Endothelial cell of umbilical vein (primary cell): ENCODE results near the gene ARHGEF10L. TPM values are rescaled to one million over a fixed set of nuclear protein-coding genes. Genes with fewer than 3 reads are reported as not detected.

Experiments used
- BruUV-seq: library from RNA; stranded (reverse); fragments of 400-500 nt; replicated peaks from 2 replicates; lab custom pipeline; 2021; lab: Mats Ljungman, UMichigan
- CTCF ChIA-PET: fragments of 300-600, 350-600 bp; sonication (Branson Sonifier 250); formaldehyde crosslinking; loops from one replicate; lab custom pipeline; 2021; ENCODE audit warnings: antibody characterized with exemption, inconsistent platforms; lab: Charles Lee
- POLR2A ChIA-PET: fragments of 300-600, 350-600 bp; sonication (Branson Sonifier 250); formaldehyde crosslinking; loops from one replicate; lab custom pipeline; 2021; ENCODE audit warnings: antibody characterized with exemption, inconsistent platforms; lab: Charles Lee
- DNase-seq: peaks from one replicate; pipeline ENCODE4 v3.0.0-alpha.2; 2011; ENCODE audit warnings: low read depth, low spot score
- FAIRE-seq: peaks from 2 replicates; lab custom pipeline; 2011; peaks lifted over from hg19 to GRCh38; lab: Jason Lieb, UNC
- H2AFZ ChIP-seq: 2 replicates; pipeline ENCODE4 v1.6.0; 2012; ENCODE audit warnings: low read depth, low read length, control low read depth, inconsistent platforms
- H3K27ac ChIP-seq: 2 replicates; pipeline ENCODE4 v1.5.1; 2011; ENCODE audit warnings: low read depth, mild to moderate bottlenecking, control low read depth, low read length, moderate library complexity; ENCODE audit not compliant: insufficient read depth
- H3K27me3 ChIP-seq, 2 experiments: 2 replicates each; pipeline versions ENCODE4 v1.6.0 to v1.6.1; 2011; ENCODE audit warnings: low read length in 2 of 2, mixed read lengths in 1 of 2; ENCODE audit not compliant: control insufficient read depth in 2 of 2, insufficient read depth in 2 of 2
- H3K36me3 ChIP-seq, 2 experiments: 2 replicates in 1 of 2; 3 replicates in 1 of 2; pipeline ENCODE4 v1.5.1; 2011; ENCODE audit warnings: low read length in 2 of 2, mild to moderate bottlenecking in 1 of 2, moderate library complexity in 1 of 2; ENCODE audit not compliant: control insufficient read depth in 2 of 2, insufficient read depth in 2 of 2; ENCODE audit errors: extremely low read depth in 1 of 2
- H3K4me1 ChIP-seq: 3 replicates; pipeline ENCODE4 v1.5.1; 2011; ENCODE audit warnings: mild to moderate bottlenecking, low read length; ENCODE audit not compliant: control insufficient read depth, insufficient read depth; ENCODE audit errors: extremely low read depth
- H3K4me2 ChIP-seq: 2 replicates; pipeline ENCODE4 v1.6.1; 2011; ENCODE audit warnings: low read length, control low read depth, mixed read lengths; ENCODE audit not compliant: insufficient read depth
- H3K4me3 ChIP-seq, 3 experiments: fragments of 200-600 bp in 1 of 3; sonication (generic), shearing (Covaris generic) in 1 of 3; replicated peaks in 1 of 3; 2 replicates each; pipeline ENCODE4 v1.5.1; 2011 to 2016; ENCODE audit warnings: control low read depth in 3 of 3, low read length in 3 of 3, mild to moderate bottlenecking in 2 of 3, inconsistent platforms in 1 of 3, low read depth in 1 of 3, moderate library complexity in 1 of 3; ENCODE audit not compliant: insufficient read depth in 1 of 3
- H3K79me2 ChIP-seq: 2 replicates; pipeline ENCODE4 v1.6.0; 2012; ENCODE audit warnings: low read length, inconsistent platforms; ENCODE audit not compliant: control insufficient read depth, insufficient read depth
- H3K9ac ChIP-seq: replicated peaks from 2 replicates; pipeline ENCODE3; 2011; ENCODE audit warnings: low read length, control low read depth; ENCODE audit not compliant: insufficient read depth; ENCODE audit errors: extremely low read depth
- H3K9me1 ChIP-seq: replicated peaks from 3 replicates; pipeline ENCODE4 v1.6.0; 2011; ENCODE audit warnings: mild to moderate bottlenecking, low read length; ENCODE audit not compliant: control insufficient read depth, insufficient read depth; ENCODE audit errors: extremely low read depth
- H3K9me3 ChIP-seq: replicated peaks from 2 replicates; pipeline ENCODE4 v1.5.1; 2012; ENCODE audit warnings: low read length, inconsistent platforms; ENCODE audit not compliant: control insufficient read depth, insufficient read depth
- H4K20me1 ChIP-seq: replicated peaks from 2 replicates; pipeline ENCODE3; 2011; ENCODE audit warnings: mild to moderate bottlenecking, low read length; ENCODE audit not compliant: control insufficient read depth, insufficient read depth; ENCODE audit errors: extremely low read depth
- CTCF ChIP-seq, 2 donors: IDR thresholded peaks; 1 replicate in 1 of 2; 2 replicates in 1 of 2; pipeline ENCODE4 v1.5.1; 2011; ENCODE audit warnings: low read length in 2 of 2, mild to moderate bottlenecking in 2 of 2, moderate library complexity in 2 of 2, control low read depth in 1 of 2, inconsistent platforms in 1 of 2, low read depth in 1 of 2; ENCODE audit not compliant: insufficient read depth in 1 of 2; ENCODE audit errors: extremely low read depth in 1 of 2
- EZH2 ChIP-seq: IDR thresholded peaks from 2 replicates; pipeline ENCODE4 v1.6.1; 2012; ENCODE audit warnings: borderline replicate concordance, low read depth, mild to moderate bottlenecking, moderate library complexity, low read length, inconsistent platforms; ENCODE audit not compliant: severe bottlenecking
- FOS ChIP-seq: IDR thresholded peaks from 2 replicates; pipeline ENCODE4 v1.6.1; 2011; ENCODE audit warnings: mild to moderate bottlenecking, low read length, moderate library complexity, borderline replicate concordance; ENCODE audit not compliant: insufficient read depth
- GATA2 ChIP-seq: IDR thresholded peaks from 2 replicates; pipeline ENCODE4 v1.7.0; 2011; ENCODE audit warnings: low read depth, mild to moderate bottlenecking, moderate library complexity, mixed read lengths, low read length; ENCODE audit not compliant: insufficient read length, insufficient read depth
- JUN ChIP-seq: IDR thresholded peaks from 2 replicates; pipeline ENCODE4 v1.6.1; 2011; ENCODE audit warnings: borderline replicate concordance, low read depth; ENCODE audit not compliant: insufficient read length, insufficient read depth
- MAX ChIP-seq: IDR thresholded peaks from 2 replicates; pipeline ENCODE4 v1.6.1; 2011; ENCODE audit not compliant: insufficient read depth, insufficient read length
- MYC ChIP-seq: IDR thresholded peaks from one replicate; pipeline ENCODE4 v1.6.1; 2011; ENCODE audit warnings: mild to moderate bottlenecking, low read depth, low read length
- POLR2A ChIP-seq: IDR thresholded peaks from 2 replicates; pipeline ENCODE4 v1.6.1; 2012; ENCODE audit warnings: low read depth, mild to moderate bottlenecking, control low read depth, low read length
- POLR2AphosphoS5 ChIP-seq: IDR thresholded peaks from 2 replicates; pipeline ENCODE4 v1.6.1; 2012; ENCODE audit warnings: low read depth, mild to moderate bottlenecking, control low read depth, low read length, moderate library complexity; ENCODE audit not compliant: insufficient read depth
- dilution Hi-C: fragments of 300-500 bp; cut with MboI; formaldehyde crosslinking; loops from one replicate; pipeline ENCODE4 v1.15.0; 2019; ENCODE audit warnings: low sequenced_read_pairs; ENCODE audit not compliant: extremely low pct_ligation_motif_present
- intact Hi-C: fragments of 100-400 bp; cut with micrococcal nuclease; formaldehyde crosslinking; loops from one replicate; pipeline ENCODE4 v1.10.0; 2022
- polyA plus RNA-seq, 4 experiments: library from polyadenylated mRNA; depleted of rRNA in 3 of 4; stranded (reverse) in 3 of 4; unstranded in 1 of 4; fragments of >200 nt; gene quantifications; 2 replicates each; pipeline versions ENCODE4 v1.2.1 to v1.2.3, GENCODE V29; 2011 to 2012; ENCODE audit warnings: missing spikeins in 1 of 4
- total RNA-seq: library from RNA; stranded (reverse); gene quantifications from 2 replicates; pipeline ENCODE4 v1.2.3, GENCODE V29; 2021

The ARHGEF10L gene
- total and polyA plus RNA-seq, 2 donors (not counting 3 experiments of a cell fraction or from before 2014, with no cell fraction given) = 1.9 to 5.2 TPM

GRCh38 chr1:17686258-17686657 lies 146.8 kb downstream of the ARHGEF10L start:
- no peak for FAIRE-seq
- intact Hi-C loops = no loop called here
- no peaks in the 10 kb centered on the region for H3K27me3 ChIP-seq
- H3K79me2 ChIP-seq = no peaks in the 10 kb centered on the region
- dilution Hi-C loops = no loop called here
- H3K4me3 ChIP-seq = no peak overlapping the region
- no peak overlapping the region for H3K4me2 ChIP-seq
- no TSS peak for BruUV-seq
- no peaks in the 10 kb centered on the region for H4K20me1 ChIP-seq
- no peak overlapping the region for H3K9ac ChIP-seq
- H2AFZ ChIP-seq = no peak overlapping the region
- no peak overlapping the region for H3K27ac ChIP-seq
- DNase-seq = no peak
- POLR2A ChIA-PET = no interaction called here
- H3K9me3 ChIP-seq = no peaks in the 10 kb centered on the region
- no peaks in the 10 kb centered on the region for H3K36me3 ChIP-seq
- TF ChIP-seq EZH2 = no peak
- TF ChIP-seq POLR2AphosphoS5 = no peak
- no peak for TF ChIP-seq FOS
- no peak for TF ChIP-seq JUN
- no peaks in the 10 kb centered on the region for H3K4me1 ChIP-seq
- CTCF ChIA-PET = interaction anchor here (1.0 kb wide), 1 partner anchor 10 kb away, joined by 3 read pairs; no protein-coding TSS in a partner anchor
- H3K9me1 ChIP-seq = no peaks in the 10 kb centered on the region

- H3K4me2 ChIP-seq = no peak overlapping the region
- no TSS peak for BruUV-seq
- H3K4me3 ChIP-seq = no peak overlapping the region
- H3K27me3 ChIP-seq = no peaks in the 10 kb centered on the region
- no peaks in the 10 kb centered on the region for H3K9me1 ChIP-seq
- no peak for TF ChIP-seq POLR2A
- no peak for TF ChIP-seq CTCF (IDR thresholded peaks at IDR 0.05; ENCODE audit: extremely low read depth in 1 of 2, insufficient read depth in 1 of 2, low read depth in 1 of 2, low read length in 2 of 2)
- no peak for TF ChIP-seq MAX
- no peak for TF ChIP-seq MYC
- no peak for TF ChIP-seq GATA2
- TF ChIP-seq EZH2 = no peak
- no peak for TF ChIP-seq POLR2AphosphoS5
- no peak for TF ChIP-seq FOS
- no peak for TF ChIP-seq JUN
- H2AFZ ChIP-seq = no peak overlapping the region
- FAIRE-seq (no peak), DNase-seq (no peak)
- H3K9me3 ChIP-seq = no peaks in the 10 kb centered on the region
- no peaks in the 10 kb centered on the region for H3K79me2 ChIP-seq
- dilution Hi-C loops (no loop called here), intact Hi-C loops (no loop called here)
- no peaks in the 10 kb centered on the region for H4K20me1 ChIP-seq
- H3K4me1 ChIP-seq = no peaks in the 10 kb centered on the region
- H3K36me3 ChIP-seq = no peaks in the 10 kb centered on the region
- H3K9ac ChIP-seq = no peak overlapping the region
- CTCF ChIA-PET = interaction anchor here (2.5 kb wide), 1 partner anchor 26 kb away, joined by 9 read pairs; no protein-coding TSS in a partner anchor
- H3K27ac ChIP-seq = no peak overlapping the region
- POLR2A ChIA-PET = no interaction called here
Measured at GRCh38 chr1:17687145-17687544, 147.6 kb downstream of the ARHGEF10L start.
